GM18907 (cell line): ENCODE results near the gene S100A10.

Experiments
- ATAC-seq: cut with Tn5 transposase; IDR thresholded peaks from one replicate; pipeline ENCODE4 v1.9.1; 2021; ENCODE audit warnings: mild to moderate bottlenecking, moderate library complexity; ENCODE audit not compliant: unreplicated experiment

The S100A10 gene

DNA sequence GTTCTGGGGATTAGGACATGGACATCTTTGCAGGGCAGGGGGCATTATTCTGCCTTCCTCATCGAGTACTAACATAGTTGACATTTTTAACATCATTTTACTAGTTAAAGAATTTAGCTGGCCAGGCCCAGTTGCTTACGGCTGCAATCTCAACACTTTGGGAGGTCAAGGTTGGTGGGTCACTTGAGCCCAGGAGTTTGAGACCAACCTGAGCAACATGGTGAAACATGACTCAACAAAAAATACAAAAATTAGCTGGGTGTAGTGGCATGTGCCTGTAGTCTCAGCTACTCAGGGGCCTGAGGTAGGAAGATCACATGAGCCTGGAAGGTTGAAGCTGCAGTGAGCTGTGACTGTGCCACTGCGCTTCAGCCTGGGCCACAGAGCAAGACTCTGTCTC, 54.5 kb downstream of the S100A10 start:
- no peak for ATAC-seq

DNA sequence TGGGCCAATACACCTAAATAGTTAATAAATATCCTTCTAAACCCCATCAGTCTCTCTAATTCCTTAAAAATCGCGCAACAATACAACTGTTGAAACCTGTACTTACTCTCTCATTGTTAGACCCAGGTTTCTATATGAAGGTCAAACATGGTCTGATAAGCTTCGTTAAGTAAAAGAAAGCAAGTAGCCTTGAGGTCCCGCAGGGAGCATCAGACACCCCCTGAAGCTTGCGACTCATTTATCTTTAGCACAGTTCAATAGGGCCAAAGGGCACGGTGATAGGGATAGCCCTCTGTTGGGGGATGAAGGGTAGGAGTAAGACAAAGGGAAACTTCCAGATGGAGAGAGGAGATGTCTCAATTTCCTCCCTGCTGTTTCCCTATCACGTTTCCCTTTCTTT, 57.0 kb downstream of the S100A10 start:
- ATAC-seq = no peak

DNA sequence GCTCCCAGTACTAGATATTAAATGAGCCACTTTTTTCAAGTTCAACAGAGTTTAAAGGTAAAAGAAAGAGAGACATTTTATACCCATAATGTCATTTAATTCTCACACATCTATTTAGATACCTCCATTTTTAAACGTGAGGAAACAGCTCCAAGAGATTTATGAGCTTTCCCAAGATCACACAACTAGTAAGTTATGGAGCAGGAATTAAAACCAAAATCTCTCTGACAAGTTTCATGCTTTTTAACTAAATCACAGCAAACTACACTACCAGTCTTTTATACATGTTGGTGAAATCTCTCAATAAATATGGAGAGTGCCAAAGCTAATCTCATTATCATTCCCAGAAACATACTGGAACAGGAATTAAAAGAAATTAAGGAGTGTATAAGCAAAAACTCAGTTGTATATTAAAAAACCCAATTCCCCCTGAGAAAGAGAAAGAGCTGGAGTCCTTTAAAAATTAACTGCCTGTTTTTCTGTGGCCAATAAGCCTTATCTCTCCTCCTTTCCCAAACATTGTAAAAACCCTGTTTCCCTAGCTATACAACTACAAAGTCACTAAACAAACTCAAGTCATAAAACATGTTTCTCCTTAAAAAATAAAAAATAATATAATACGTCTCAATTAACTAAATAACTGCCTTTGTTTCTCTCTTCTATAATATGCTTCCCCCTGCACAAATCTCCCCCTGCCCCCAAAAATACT, 57.6 kb downstream of the S100A10 start:
- no peak for ATAC-seq

DNA sequence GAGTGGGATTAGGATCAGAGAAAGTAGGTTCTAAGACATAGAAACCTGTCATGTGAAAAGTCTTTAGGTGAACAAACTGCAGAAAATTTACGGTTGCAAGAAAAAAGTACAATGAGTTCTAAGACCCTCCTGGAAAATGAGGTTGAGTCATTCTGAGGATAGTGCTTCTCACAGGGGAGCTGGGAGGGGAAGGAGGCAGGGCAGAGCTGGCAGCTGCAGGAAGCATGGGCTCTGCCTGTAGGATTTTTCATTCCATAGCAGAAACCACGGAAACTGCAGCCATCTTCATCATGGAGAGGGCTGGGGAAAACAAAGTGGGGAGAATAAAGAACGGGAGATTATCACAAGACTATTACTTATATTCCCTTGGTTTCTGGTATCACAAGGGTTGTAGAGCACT, 58.5 kb downstream of the S100A10 start:
- no peak for ATAC-seq

DNA sequence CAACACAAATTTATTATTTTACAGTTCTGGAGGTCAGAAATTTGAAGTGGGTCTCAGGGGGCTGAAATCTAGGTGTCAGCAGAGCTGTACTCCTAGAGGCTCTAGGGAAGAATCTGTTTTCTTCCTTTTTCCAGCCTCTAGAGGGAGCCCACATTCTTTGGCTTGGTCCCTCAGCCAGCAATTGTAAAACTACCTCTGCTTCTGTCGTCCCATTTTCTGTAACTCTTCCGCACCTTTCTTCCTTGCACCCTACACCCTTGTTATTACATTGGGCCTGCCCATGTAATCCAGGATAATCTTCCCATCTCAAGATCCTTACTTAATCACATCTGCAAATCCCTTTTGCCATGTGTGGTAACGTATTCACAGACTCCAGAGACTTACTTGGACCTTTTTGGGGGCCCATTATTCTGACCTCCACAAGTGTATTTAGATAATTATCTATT, 59.6 kb downstream of the S100A10 start:
- no peak for ATAC-seq
